Endothelial cell of umbilical vein (primary cell): ENCODE measurements around the gene HCRT.

Experiments
- POLR2A ChIP-seq: IDR thresholded peaks from 2 replicates; pipeline ENCODE4 v1.6.1; 2012; ENCODE audit warnings: low read depth, mild to moderate bottlenecking, control low read depth, low read length
- POLR2AphosphoS5 ChIP-seq: IDR thresholded peaks from 2 replicates; pipeline ENCODE4 v1.6.1; 2012; ENCODE audit warnings: low read depth, mild to moderate bottlenecking, control low read depth, low read length, moderate library complexity; ENCODE audit not compliant: insufficient read depth
- TF ChIP-seq, protein P1 (sequence below), 2 donors: IDR thresholded peaks; 1 replicate in 1 of 2; 2 replicates in 1 of 2; pipeline ENCODE4 v1.5.1; 2011; ENCODE audit warnings: low read length in 2 of 2, mild to moderate bottlenecking in 2 of 2, moderate library complexity in 2 of 2, control low read depth in 1 of 2, inconsistent platforms in 1 of 2, low read depth in 1 of 2; ENCODE audit not compliant: insufficient read depth in 1 of 2; ENCODE audit errors: extremely low read depth in 1 of 2

DNA sequence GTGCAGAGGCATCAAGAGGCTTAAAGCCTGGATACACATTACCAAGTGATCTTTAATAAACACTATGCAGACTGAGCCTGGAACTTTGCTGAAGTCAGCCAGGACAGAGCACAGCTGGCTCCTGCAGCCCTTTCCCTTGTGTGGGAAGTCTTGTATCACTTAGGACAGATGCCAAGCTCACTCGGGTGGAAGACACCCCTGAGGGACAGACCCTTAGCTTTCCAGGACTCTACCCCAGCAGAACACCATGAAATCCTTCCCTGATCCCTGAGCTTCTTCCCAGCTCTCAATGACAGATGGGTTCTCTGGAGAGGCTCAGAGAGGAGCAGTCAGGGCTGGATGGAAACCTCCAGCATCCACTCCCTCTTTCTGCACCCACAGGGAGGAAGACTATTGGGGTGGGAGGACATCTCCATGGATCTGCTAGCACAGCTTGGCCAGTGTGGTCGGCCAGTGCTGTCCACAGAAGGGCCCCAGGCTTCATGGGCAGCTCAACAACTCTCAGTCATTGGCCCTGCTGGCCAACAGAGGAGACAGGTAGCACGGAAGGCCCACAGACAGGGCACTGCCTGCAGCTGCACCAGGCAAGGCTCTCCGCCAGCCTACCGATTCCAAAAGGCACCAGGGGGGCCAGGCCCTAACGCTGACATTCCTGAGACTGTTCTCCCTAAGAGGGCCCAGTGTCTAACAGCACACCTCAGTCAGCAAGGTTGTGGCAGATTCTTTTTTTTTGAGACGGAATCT, 46.3 kb downstream of the HCRT start:
- TF ChIP-seq, protein P1, sequence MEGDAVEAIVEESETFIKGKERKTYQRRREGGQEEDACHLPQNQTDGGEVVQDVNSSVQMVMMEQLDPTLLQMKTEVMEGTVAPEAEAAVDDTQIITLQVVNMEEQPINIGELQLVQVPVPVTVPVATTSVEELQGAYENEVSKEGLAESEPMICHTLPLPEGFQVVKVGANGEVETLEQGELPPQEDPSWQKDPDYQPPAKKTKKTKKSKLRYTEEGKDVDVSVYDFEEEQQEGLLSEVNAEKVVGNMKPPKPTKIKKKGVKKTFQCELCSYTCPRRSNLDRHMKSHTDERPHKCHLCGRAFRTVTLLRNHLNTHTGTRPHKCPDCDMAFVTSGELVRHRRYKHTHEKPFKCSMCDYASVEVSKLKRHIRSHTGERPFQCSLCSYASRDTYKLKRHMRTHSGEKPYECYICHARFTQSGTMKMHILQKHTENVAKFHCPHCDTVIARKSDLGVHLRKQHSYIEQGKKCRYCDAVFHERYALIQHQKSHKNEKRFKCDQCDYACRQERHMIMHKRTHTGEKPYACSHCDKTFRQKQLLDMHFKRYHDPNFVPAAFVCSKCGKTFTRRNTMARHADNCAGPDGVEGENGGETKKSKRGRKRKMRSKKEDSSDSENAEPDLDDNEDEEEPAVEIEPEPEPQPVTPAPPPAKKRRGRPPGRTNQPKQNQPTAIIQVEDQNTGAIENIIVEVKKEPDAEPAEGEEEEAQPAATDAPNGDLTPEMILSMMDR (IDR thresholded peaks at IDR 0.05; ENCODE audit: extremely low read depth in 1 of 2, insufficient read depth in 1 of 2, low read depth in 1 of 2, low read length in 2 of 2) = no peak
- no peak for TF ChIP-seq POLR2A
- no peak for TF ChIP-seq POLR2AphosphoS5
